Epithelial cell of proximal tubule (primary cell): Measurements from ENCODE around the gene GIT2. TPM values are rescaled to one million over a fixed set of nuclear protein-coding genes. Genes with fewer than 3 reads are reported as not detected.

Experiments used
- DNase-seq: peaks from one replicate; pipeline ENCODE4 v3.0.0-alpha.2; 2011; ENCODE audit warnings: low read depth
- H3K4me3 ChIP-seq: 2 replicates; pipeline ENCODE4 v1.5.1; 2011; ENCODE audit warnings: low read depth, mild to moderate bottlenecking, low read length
- total RNA-seq: library from RNA; depleted of rRNA; stranded (reverse); fragments of >200 nt; gene quantifications from 2 replicates; pipeline ENCODE4 v1.2.3, GENCODE V29; 2015
- TF ChIP-seq, protein P1 (sequence below): conservative IDR thresholded peaks from 2 replicates; pipeline ENCODE4 v1.5.1; 2012; ENCODE audit warnings: low read depth, mild to moderate bottlenecking, low read length

GIT2 gene
- total RNA-seq, 1 donor from 2014 or later = 20.1 TPM

DNA sequence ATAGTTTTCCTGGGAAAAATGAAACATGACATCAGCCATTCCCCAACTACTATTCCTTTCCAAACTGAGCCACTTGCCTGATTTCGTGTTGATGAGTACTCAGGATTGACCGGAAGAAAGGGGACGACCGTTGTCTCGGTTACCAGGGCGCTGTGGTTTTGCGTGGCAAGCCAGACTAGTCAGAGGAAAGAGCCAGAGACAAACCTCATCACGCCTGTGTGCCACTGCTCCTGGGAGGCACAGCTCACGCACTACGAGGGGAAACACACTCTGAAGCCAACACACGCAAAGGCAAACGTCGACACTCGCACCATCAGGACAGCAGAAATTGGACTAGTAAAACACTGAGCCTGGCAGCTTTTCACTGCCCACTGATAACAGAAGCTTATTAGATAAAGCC, 35.0 kb downstream of the GIT2 start:
- DNase-seq = no peak
- no peak overlapping the region for H3K4me3 ChIP-seq
- TF ChIP-seq, protein P1, sequence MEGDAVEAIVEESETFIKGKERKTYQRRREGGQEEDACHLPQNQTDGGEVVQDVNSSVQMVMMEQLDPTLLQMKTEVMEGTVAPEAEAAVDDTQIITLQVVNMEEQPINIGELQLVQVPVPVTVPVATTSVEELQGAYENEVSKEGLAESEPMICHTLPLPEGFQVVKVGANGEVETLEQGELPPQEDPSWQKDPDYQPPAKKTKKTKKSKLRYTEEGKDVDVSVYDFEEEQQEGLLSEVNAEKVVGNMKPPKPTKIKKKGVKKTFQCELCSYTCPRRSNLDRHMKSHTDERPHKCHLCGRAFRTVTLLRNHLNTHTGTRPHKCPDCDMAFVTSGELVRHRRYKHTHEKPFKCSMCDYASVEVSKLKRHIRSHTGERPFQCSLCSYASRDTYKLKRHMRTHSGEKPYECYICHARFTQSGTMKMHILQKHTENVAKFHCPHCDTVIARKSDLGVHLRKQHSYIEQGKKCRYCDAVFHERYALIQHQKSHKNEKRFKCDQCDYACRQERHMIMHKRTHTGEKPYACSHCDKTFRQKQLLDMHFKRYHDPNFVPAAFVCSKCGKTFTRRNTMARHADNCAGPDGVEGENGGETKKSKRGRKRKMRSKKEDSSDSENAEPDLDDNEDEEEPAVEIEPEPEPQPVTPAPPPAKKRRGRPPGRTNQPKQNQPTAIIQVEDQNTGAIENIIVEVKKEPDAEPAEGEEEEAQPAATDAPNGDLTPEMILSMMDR = no peak

DNA sequence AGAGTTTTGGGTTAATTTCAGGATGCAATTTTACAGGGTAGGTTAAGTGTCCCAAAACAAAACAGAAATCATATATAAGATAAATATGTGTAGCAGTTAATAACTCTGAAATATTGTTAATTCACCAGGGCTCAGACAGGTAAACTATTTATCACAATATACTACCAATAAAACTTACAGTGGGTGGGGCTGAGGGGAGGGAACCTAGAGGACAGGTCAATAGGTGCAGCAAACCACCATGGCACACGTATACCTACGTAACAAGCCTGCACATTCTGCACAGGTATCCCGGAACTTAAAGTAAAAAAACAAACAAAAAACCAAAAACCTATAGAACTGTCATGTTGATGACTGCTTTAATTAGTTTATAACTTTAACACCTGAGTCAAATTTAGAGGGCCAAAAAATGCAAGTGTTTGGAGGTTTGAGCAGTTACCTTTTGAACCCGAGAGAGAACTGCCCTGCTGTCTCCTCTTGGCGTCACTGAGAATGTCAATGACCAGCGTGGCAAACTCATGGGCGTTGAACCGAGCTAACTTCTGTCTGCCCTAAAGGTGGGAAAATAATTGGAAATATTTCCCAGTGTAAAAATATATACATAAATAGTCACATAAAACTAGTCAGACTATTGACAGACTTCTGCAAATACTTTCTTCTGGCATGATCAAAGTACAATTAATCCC, 36.6 kb downstream of the GIT2 start:
- H3K4me3 ChIP-seq = no peak overlapping the region
- no peak for DNase-seq
- TF ChIP-seq, protein P1 = no peak

DNA sequence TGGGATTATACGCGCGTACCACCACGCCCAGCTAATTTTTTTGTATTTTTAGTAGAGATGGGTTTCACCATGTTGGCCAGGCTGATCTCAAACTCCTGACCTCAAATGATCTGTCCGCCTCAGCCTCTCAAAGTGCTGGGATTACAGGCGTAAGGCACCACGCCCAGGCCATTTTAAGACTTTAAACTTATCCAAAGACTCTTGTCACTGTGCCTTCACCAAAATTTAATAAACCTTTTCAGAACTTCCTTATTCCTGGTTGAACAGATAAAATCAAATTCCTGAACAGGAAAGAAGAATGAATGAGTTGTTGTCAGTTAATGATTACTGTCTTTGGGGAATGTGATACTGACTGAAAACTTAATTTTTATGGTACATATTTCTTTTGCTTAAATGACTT, 37.8 kb downstream of the GIT2 start:
- TF ChIP-seq, protein P1 = no peak
- DNase-seq = no peak
- no peak overlapping the region for H3K4me3 ChIP-seq

DNA sequence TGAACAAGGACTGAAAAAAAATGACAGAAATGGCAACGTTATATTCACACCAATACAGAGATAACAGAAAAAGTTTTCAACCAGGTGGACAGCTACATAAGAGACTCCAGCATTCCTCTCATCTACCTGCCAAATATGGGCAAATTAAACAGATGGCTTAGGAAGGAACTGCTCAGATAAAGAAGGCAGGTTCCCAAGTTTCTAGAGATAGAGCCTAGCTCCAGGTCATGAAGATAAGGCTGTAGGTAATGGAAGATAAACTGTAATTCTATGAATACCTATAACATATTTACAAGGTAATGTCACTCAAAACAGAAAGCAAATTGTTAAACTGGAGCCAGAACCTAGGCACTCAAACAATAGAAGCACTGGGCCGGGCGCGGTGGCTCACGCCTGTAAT, 42.5 kb downstream of the GIT2 start:
- DNase-seq = no peak
- no peak overlapping the region for H3K4me3 ChIP-seq
- TF ChIP-seq, protein P1 = no peak

DNA sequence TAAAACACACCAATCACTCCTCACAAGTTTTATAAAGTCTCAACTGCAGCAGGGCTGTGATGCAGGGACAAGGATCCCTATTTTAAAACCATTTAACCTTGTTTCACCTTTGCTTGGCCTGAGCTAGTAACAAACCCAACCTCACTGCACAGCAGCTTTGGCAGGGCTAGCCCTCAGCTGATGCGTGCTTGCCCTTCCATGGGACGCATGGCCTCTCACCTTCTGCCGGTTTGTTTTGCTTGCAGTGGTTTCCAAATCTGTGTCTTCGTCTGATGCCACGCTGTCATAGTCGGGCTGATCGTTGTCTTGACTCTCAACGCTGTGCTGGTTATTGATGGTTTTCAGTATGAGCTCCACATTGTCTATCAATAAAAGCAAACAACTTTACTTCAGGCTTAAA, 43.3 kb downstream of the GIT2 start:
- no peak for DNase-seq
- TF ChIP-seq, protein P1 = no peak
- H3K4me3 ChIP-seq = no peak overlapping the region

DNA sequence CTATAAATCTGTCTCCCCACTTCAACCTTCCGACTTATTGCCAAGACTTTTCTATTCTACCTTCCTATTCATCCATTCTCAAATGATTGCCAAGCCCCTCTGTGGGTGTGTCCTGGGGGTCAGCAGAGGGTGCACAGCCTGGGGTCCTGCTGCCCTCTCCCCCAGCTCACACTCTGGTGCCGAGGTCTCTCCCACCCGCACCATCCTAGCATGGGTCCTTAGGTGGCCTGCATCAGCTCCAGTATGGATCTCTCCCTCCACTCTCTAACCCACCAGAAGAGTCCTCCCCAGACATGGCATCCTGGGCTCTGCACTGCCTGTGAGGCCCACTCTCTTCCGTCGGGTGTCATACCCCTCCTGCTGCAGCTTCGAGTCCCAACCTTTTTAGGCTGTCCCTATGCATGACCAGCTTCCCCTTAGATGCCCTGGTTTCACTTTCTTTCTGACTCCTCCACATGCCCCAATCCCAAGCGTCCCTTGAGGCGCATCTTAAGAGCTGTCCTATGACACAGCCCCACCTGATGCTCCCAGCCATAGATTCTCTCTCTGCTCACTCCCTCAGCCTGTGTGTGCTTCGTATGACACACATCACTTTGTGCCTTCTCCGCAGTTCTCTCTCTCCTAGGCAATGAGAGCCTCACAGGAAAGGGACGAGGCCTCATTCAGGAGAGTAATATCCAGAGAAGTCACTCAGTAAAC, 43.9 kb downstream of the GIT2 start:
- TF ChIP-seq, protein P1 = no peak
- no peak overlapping the region for H3K4me3 ChIP-seq
- DNase-seq = no peak

DNA sequence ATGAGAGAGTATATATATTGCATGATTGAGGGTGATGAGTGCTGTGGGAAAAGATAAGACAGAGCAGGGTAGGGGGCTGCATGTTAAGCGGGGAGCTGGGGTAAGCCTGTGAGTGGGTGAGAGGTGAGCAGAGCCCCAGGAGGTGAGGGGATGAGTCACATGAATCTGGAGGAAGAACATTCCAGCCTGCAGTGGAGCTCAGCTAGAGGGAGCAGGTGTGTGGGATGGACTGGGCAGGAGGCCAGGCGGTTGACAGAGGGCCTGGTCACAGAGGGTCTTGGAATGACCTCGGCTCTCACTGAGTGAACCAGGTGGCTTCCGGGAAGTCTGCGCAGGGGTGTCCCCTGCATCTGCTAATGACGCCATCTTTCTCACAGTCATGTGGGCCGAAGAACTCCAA, 44.4 kb downstream of the GIT2 start:
- peak; percentile 81 for DNase-seq
- TF ChIP-seq, protein P1 = no peak

More for the DNA sequence above, 44.4 kb downstream of the GIT2 start:
- no peak overlapping the region for H3K4me3 ChIP-seq
